Measurements from ENCODE around the gene MYH9.
"Not testable (repeated sequence)": the region's sequence is repeated elsewhere in the genome, so short reads cannot be mapped to it uniquely, and the experiment has no call there.

The MYH9 gene

GRCh38 chr22:36289948-36290371, 97.8 kb downstream of the MYH9 start:
- DNase-seq = not testable (repeated sequence)

GRCh38 chr22:36289406-36289870, 98.3 kb downstream of the MYH9 start:
- DNase-seq = no peak

- no peak for DNase-seq
These were observed 99.0 kb downstream of the MYH9 start for GRCh38 chr22:36288571-36289405.

- DNase-seq = no peak
These were observed 99.8 kb downstream of the MYH9 start for GRCh38 chr22:36287881-36288515.

GRCh38 chr22:36286096-36286957, 101.4 kb downstream of the MYH9 start:
- peak; percentile 2 to 55 (median 49) for DNase-seq

- no peak for DNase-seq
These were observed 102.2 kb downstream of the MYH9 start for GRCh38 chr22:36285545-36285944.

- no peak for DNase-seq
These were observed 102.8 kb downstream of the MYH9 start for GRCh38 chr22:36285017-36285416.

- DNase-seq = no peak
These were observed 103.6 kb downstream of the MYH9 start for GRCh38 chr22:36284171-36284571.

- no peak for DNase-seq
These were observed 105.4 kb downstream of the MYH9 start for GRCh38 chr22:36282328-36282831.

- no peak for DNase-seq
These were observed 105.9 kb downstream of the MYH9 start for GRCh38 chr22:36281781-36282327.

- DNase-seq = no peak
These were observed 107.4 kb downstream of the MYH9 start for GRCh38 chr22:36280379-36280778.

GRCh38 chr22:36279219-36279666, 108.5 kb downstream of the MYH9 start:
- DNase-seq = no peak

- peak; percentile 17 to 55 (median 20) for DNase-seq
These were observed 110.1 kb downstream of the MYH9 start for GRCh38 chr22:36277482-36278291.

- DNase-seq = no peak
These were observed 113.2 kb downstream of the MYH9 start for GRCh38 chr22:36274531-36274930.

- not testable (repeated sequence) for DNase-seq
These were observed 115.8 kb downstream of the MYH9 start for GRCh38 chr22:36271951-36272350.

- not testable (repeated sequence) for DNase-seq
These were observed 116.5 kb downstream of the MYH9 start for GRCh38 chr22:36271231-36271630.

- DNase-seq = no peak
These were observed 119.8 kb downstream of the MYH9 start for GRCh38 chr22:36267896-36268485.

GRCh38 chr22:36267058-36267457, 120.7 kb downstream of the MYH9 start:
- DNase-seq = no peak

- not testable (repeated sequence) for DNase-seq
These were observed 123.7 kb downstream of the MYH9 start for GRCh38 chr22:36263886-36264664.

GRCh38 chr22:36263216-36263673, 124.5 kb downstream of the MYH9 start:
- not testable (repeated sequence) for DNase-seq
